Endothelial cell of umbilical vein (primary cell): ENCODE measurements around the gene IPO9.

ENCODE experiments used
- EZH2 ChIP-seq: IDR thresholded peaks from 2 replicates; pipeline ENCODE4 v1.6.1; 2012; ENCODE audit warnings: borderline replicate concordance, low read depth, mild to moderate bottlenecking, moderate library complexity, low read length, inconsistent platforms; ENCODE audit not compliant: severe bottlenecking
- GATA2 ChIP-seq: IDR thresholded peaks from 2 replicates; pipeline ENCODE4 v1.7.0; 2011; ENCODE audit warnings: low read depth, mild to moderate bottlenecking, moderate library complexity, mixed read lengths, low read length; ENCODE audit not compliant: insufficient read length, insufficient read depth
- MYC ChIP-seq: IDR thresholded peaks from one replicate; pipeline ENCODE4 v1.6.1; 2011; ENCODE audit warnings: mild to moderate bottlenecking, low read depth, low read length
- POLR2A ChIP-seq: IDR thresholded peaks from 2 replicates; pipeline ENCODE4 v1.6.1; 2012; ENCODE audit warnings: low read depth, mild to moderate bottlenecking, control low read depth, low read length
- POLR2AphosphoS5 ChIP-seq: IDR thresholded peaks from 2 replicates; pipeline ENCODE4 v1.6.1; 2012; ENCODE audit warnings: low read depth, mild to moderate bottlenecking, control low read depth, low read length, moderate library complexity; ENCODE audit not compliant: insufficient read depth
- TF ChIP-seq, protein P1 (sequence below), 2 donors: IDR thresholded peaks; 1 replicate in 1 of 2; 2 replicates in 1 of 2; pipeline ENCODE4 v1.5.1; 2011; ENCODE audit warnings: low read length in 2 of 2, mild to moderate bottlenecking in 2 of 2, moderate library complexity in 2 of 2, control low read depth in 1 of 2, inconsistent platforms in 1 of 2, low read depth in 1 of 2; ENCODE audit not compliant: insufficient read depth in 1 of 2; ENCODE audit errors: extremely low read depth in 1 of 2
- TF ChIP-seq, protein P2 (sequence below): IDR thresholded peaks from 2 replicates; pipeline ENCODE4 v1.6.1; 2011; ENCODE audit not compliant: insufficient read depth, insufficient read length

DNA sequence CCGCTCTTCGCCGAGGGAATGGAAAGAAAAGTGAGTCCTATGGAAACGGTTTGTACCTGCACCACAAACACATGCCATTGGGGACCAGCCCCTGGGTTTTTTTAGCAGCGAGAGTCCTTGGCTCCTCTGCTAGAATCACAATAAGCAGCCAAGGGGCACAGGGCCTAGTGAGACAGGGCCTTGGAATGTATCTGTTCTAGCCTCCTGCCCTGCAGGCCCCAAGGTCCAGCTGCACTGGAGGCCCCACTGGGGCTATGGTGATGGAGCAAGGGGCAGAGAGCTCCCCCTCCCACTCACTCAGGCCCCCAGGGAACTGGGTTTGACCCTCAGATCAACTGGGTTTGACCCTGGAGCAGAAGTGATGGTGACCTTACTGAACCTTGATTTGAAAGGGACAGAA lies 74.2 kb downstream of the IPO9 start:
- TF ChIP-seq, protein P1, sequence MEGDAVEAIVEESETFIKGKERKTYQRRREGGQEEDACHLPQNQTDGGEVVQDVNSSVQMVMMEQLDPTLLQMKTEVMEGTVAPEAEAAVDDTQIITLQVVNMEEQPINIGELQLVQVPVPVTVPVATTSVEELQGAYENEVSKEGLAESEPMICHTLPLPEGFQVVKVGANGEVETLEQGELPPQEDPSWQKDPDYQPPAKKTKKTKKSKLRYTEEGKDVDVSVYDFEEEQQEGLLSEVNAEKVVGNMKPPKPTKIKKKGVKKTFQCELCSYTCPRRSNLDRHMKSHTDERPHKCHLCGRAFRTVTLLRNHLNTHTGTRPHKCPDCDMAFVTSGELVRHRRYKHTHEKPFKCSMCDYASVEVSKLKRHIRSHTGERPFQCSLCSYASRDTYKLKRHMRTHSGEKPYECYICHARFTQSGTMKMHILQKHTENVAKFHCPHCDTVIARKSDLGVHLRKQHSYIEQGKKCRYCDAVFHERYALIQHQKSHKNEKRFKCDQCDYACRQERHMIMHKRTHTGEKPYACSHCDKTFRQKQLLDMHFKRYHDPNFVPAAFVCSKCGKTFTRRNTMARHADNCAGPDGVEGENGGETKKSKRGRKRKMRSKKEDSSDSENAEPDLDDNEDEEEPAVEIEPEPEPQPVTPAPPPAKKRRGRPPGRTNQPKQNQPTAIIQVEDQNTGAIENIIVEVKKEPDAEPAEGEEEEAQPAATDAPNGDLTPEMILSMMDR (IDR thresholded peaks at IDR 0.05; ENCODE audit: extremely low read depth in 1 of 2, insufficient read depth in 1 of 2, low read depth in 1 of 2, low read length in 2 of 2), result no peak
- no peak for TF ChIP-seq POLR2AphosphoS5
- no peak for TF ChIP-seq MYC
- TF ChIP-seq POLR2A, result no peak
- TF ChIP-seq EZH2, result no peak
- TF ChIP-seq, protein P2, sequence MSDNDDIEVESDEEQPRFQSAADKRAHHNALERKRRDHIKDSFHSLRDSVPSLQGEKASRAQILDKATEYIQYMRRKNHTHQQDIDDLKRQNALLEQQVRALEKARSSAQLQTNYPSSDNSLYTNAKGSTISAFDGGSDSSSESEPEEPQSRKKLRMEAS, result no peak
- no peak for TF ChIP-seq GATA2
